MM.1S (cell line): ENCODE results near the gene MCRIP1.
A peak's percentile ranks its signal among the peaks of the same experiment; 100 is the strongest.

ENCODE experiments used
- DNase-seq: peaks from one replicate; pipeline ENCODE4 v3.0.0-alpha.2; 2015
- H2AFZ ChIP-seq: fragments of 300-600 bp; sonication (generic); 2 replicates; pipeline ENCODE4 v1.6.0; 2016; ENCODE audit warnings: antibody characterized with exemption, low read length
- H3F3A ChIP-seq: fragments of 300-600 bp; sonication (generic); 2 replicates; pipeline ENCODE4 v1.6.1; 2016; ENCODE audit warnings: mild to moderate bottlenecking, antibody characterized with exemption, low read length, moderate library complexity, mixed read lengths; ENCODE audit not compliant: insufficient read depth
- H3K27ac ChIP-seq: fragments of 300-600 bp; sonication (generic); 2 replicates; pipeline ENCODE4 v1.5.1; 2016; ENCODE audit warnings: mild to moderate bottlenecking, low read length
- H3K27me3 ChIP-seq: fragments of 300-600 bp; sonication (generic); replicated peaks from 2 replicates; pipeline ENCODE4 v1.6.0; 2016; ENCODE audit warnings: low read length; ENCODE audit not compliant: insufficient read depth
- H3K36me3 ChIP-seq: fragments of 300-600 bp; sonication (generic); replicated peaks from 2 replicates; pipeline ENCODE4 v1.6.1; 2016; ENCODE audit warnings: mild to moderate bottlenecking, low read length, mixed read lengths; ENCODE audit not compliant: insufficient read depth
- H3K4me1 ChIP-seq: fragments of 300-600 bp; sonication (generic); 2 replicates; pipeline ENCODE4 v1.6.1; 2016; ENCODE audit warnings: low read length, mixed read lengths
- H3K4me2 ChIP-seq: fragments of 300-600 bp; sonication (generic); 2 replicates; pipeline ENCODE4 v1.6.0; 2016; ENCODE audit warnings: low read depth, low read length
- H3K4me3 ChIP-seq: fragments of 300-600 bp; sonication (generic); 2 replicates; pipeline ENCODE4 v1.5.1; 2016; ENCODE audit warnings: low read length, mixed read lengths
- H3K79me2 ChIP-seq: fragments of 300-600 bp; sonication (generic); 2 replicates; pipeline ENCODE4 v1.6.1; 2016; ENCODE audit warnings: mixed run types, low read length, mixed read lengths
- H3K9ac ChIP-seq: fragments of 300-600 bp; sonication (generic); 2 replicates; pipeline ENCODE4 v1.6.1; 2016; ENCODE audit warnings: low read length, mixed read lengths
- H3K9me2 ChIP-seq: fragments of 300-600 bp; sonication (generic); replicated peaks from 2 replicates; pipeline ENCODE4 v1.6.1; 2016; ENCODE audit warnings: mild to moderate bottlenecking, low read length, mixed read lengths; ENCODE audit not compliant: insufficient read depth
- H3K9me3 ChIP-seq: fragments of 300-600 bp; sonication (generic); replicated peaks from 2 replicates; pipeline ENCODE4 v1.6.1; 2016; ENCODE audit warnings: mild to moderate bottlenecking, low read length, mixed read lengths; ENCODE audit not compliant: insufficient read depth
- H4K20me1 ChIP-seq: fragments of 300-600 bp; sonication (generic); 2 replicates; pipeline ENCODE4 v1.6.1; 2016; ENCODE audit warnings: mild to moderate bottlenecking, low read length, moderate library complexity, mixed read lengths; ENCODE audit not compliant: insufficient read depth
- CTCF ChIP-seq: fragments of 300-600 bp; sonication (generic); IDR thresholded peaks from 2 replicates; pipeline ENCODE4 v1.5.1; 2016; ENCODE audit warnings: antibody characterized with exemption, low read length, mixed read lengths
- EZH2 ChIP-seq: fragments of 300-600 bp; sonication (generic); optimal IDR thresholded peaks from 2 replicates; pipeline ENCODE3; 2017; ENCODE audit warnings: low read depth, mild to moderate bottlenecking, antibody characterized with exemption, low read length, mixed read lengths
- EZH2phosphoT487 ChIP-seq: fragments of 300-600 bp; sonication (generic); IDR thresholded peaks from 2 replicates; pipeline ENCODE4 v1.6.1; 2018; ENCODE audit warnings: antibody characterized with exemption, low read length

The MCRIP1 gene

GRCh38 chr17:81877569-81877968 is 44.5 kb upstream of the MCRIP1 start:
- Histone ChIP-seq H3K27ac (no peak overlapping the region), H3K9me3 (no peaks in the 10 kb centered on the region), H3K4me2 (no peak overlapping the region), H2AFZ (no peak overlapping the region), H3K36me3 (no peaks in the 10 kb centered on the region), H4K20me1 (no peaks in the 10 kb centered on the region), H3K9me2 (no peaks in the 10 kb centered on the region), H3K4me1 (no peaks in the 10 kb centered on the region), H3K27me3 (no peaks in the 10 kb centered on the region), H3K79me2 (no peaks in the 10 kb centered on the region), H3K4me3 (no peak overlapping the region), H3K9ac (no peak overlapping the region), H3F3A (peaks cover 12% of the 10 kb centered on the region)
- no peak for DNase-seq
- TF ChIP-seq EZH2 = no peak
- TF ChIP-seq CTCF = no peak
- TF ChIP-seq EZH2phosphoT487 = no peak

GRCh38 chr17:81871387-81872230 is 38.5 kb upstream of the MCRIP1 start:
- peak; percentile 17; the same call in 1 of the 2 replicates for TF ChIP-seq CTCF
- no peak for TF ChIP-seq EZH2phosphoT487
- no peak for TF ChIP-seq EZH2
- Histone ChIP-seq H3F3A (peaks cover 45% of the 10 kb centered on the region), H3K4me2 (peak overlapping the region; percentile 96), H3K9ac (peak overlapping the region; percentile 100), H3K4me1 (peaks cover 6% of the 10 kb centered on the region; the same call in 1 of the 2 replicates), H3K27me3 (no peaks in the 10 kb centered on the region), H3K4me3 (peak overlapping the region; percentile 95), H3K27ac (peak overlapping the region; percentile 86), H4K20me1 (no peaks in the 10 kb centered on the region; the same call in 1 of the 2 replicates), H3K79me2 (peaks cover 45% of the 10 kb centered on the region), H3K9me3 (no peaks in the 10 kb centered on the region), H3K9me2 (no peaks in the 10 kb centered on the region), H3K36me3 (peaks cover 13% of the 10 kb centered on the region), H2AFZ (peak overlapping the region; percentile 80)
- peak; percentile 93 for DNase-seq

DNA sequence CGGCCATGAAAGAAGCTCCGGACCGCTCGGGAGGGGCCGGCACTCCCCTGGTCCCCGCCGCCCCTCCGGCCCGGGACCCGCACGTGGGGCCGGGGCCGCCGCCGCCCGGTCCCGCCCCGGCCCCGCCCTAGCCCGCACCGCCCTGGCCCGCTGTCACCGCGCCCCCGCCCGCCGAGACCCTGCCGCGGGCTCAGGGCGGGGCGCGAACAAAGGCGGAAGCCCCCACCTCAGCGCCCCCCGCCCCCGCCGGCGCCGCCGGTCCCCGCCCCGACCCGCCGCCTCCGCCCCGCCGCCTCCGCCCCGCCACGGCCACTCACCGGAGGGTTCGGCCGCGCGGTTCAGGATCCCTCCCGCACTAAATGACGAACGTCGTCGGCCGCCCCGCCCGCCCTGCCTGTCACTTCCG is 37.9 kb upstream of the MCRIP1 start, which contains the start of gene ARHGDIA:
TSS of gene ARHGDIA (minus strand) at position 357 of the 406 bp plus-strand sequence. CDS start 1,407 bp downstream, outside the sequence.
- Histone ChIP-seq H3K4me3 (peak within 1 kb of the TSS; percentile 95), H3K4me1 (peaks cover 6% of the 10 kb centered on the region; the same call in 1 of the 2 replicates), H3K9ac (peak within 1 kb of the TSS; percentile 100), H3K27me3 (no peaks in the 10 kb centered on the region), H3K27ac (peak within 1 kb of the TSS; percentile 86), H3K79me2 (peaks cover 47% of the 10 kb centered on the region), H3K36me3 (peaks cover 13% of the 10 kb centered on the region), H2AFZ (peak within 1 kb of the TSS; percentile 80), H4K20me1 (no peaks in the 10 kb centered on the region; the same call in 1 of the 2 replicates), H3F3A (peaks cover 51% of the 10 kb centered on the region), H3K4me2 (peak within 1 kb of the TSS; percentile 96), H3K9me2 (no peaks in the 10 kb centered on the region), H3K9me3 (no peaks in the 10 kb centered on the region)
- TF ChIP-seq EZH2phosphoT487 = no peak
- TF ChIP-seq CTCF = no peak
- DNase-seq = no peak
